Type B pancreatic cell (in vitro differentiated cells): ENCODE results near the gene LEKR1. TPM values are rescaled to one million over a fixed set of nuclear protein-coding genes. Genes with fewer than 3 reads are reported as not detected.
"Not testable (repeated sequence)": the region's sequence is repeated elsewhere in the genome, so short reads cannot be mapped to it uniquely, and the experiment has no call there.

Source experiments
- DNase-seq: peaks from one replicate; pipeline ENCODE4 v3.0.0; 2021; ENCODE audit warnings: mixed read lengths; ENCODE audit not compliant: unreplicated experiment; ENCODE audit errors: extremely low spot score
- H3K27ac Mint-ChIP-seq: 2 replicates; pipeline ENCODE4 v1.8.0; 2021; ENCODE audit warnings: mild to moderate bottlenecking, mixed read lengths
- H3K27me3 Mint-ChIP-seq: 2 replicates; pipeline ENCODE4 v1.8.0; 2021; ENCODE audit warnings: mixed read lengths
- H3K36me3 Mint-ChIP-seq: 2 replicates; pipeline ENCODE4 v1.8.0; 2021; ENCODE audit warnings: mixed read lengths
- H3K4me1 Mint-ChIP-seq: one replicate; pipeline ENCODE4 v1.8.0; 2021; ENCODE audit warnings: mixed read lengths; ENCODE audit not compliant: unreplicated experiment
- H3K4me3 Mint-ChIP-seq: 2 replicates; pipeline ENCODE4 v1.8.0; 2021; ENCODE audit warnings: mild to moderate bottlenecking, mixed read lengths
- H3K9me3 Mint-ChIP-seq: 2 replicates; pipeline ENCODE4 v1.8.0; 2021; ENCODE audit warnings: mixed read lengths
- CTCF ChIP-seq: fragments of 200-600 bp; sonication (generic); conservative IDR thresholded peaks from 2 replicates; pipeline ENCODE4 v1.5.0; 2021; ENCODE audit warnings: antibody characterized with exemption, mild to moderate bottlenecking
- total RNA-seq: library from RNA; stranded (reverse); gene quantifications from 2 replicates; pipeline ENCODE4 v1.2.1, GENCODE V29; 2021; ENCODE audit warnings: low replicate concordance

LEKR1 gene
- total RNA-seq, 1 donor from 2014 or later: 1.6 TPM

- no peak overlapping the region for H3K4me3 Mint-ChIP-seq
- H3K36me3 Mint-ChIP-seq: no peaks in the 10 kb centered on the region
- H3K27ac Mint-ChIP-seq: no peak overlapping the region
- DNase-seq: no peak
- peaks cover 6% of the 10 kb centered on the region for H3K9me3 Mint-ChIP-seq
- H3K4me1 Mint-ChIP-seq: no peaks in the 10 kb centered on the region
- H3K27me3 Mint-ChIP-seq: no peaks in the 10 kb centered on the region
- no peak for TF ChIP-seq CTCF
Observed at GRCh38 chr3:156867174-156867573, 41.0 kb downstream of the LEKR1 start.

- no peak for TF ChIP-seq CTCF
- Mint-ChIP-seq H3K9me3 (peaks cover 8% of the 10 kb centered on the region), H3K4me3 (no peak overlapping the region), H3K27ac (no peak overlapping the region), H3K27me3 (no peaks in the 10 kb centered on the region), H3K36me3 (peaks cover under 1% of the 10 kb centered on the region), H3K4me1 (no peaks in the 10 kb centered on the region)
- no peak for DNase-seq
Observed at GRCh38 chr3:156867920-156868319, 41.8 kb downstream of the LEKR1 start.

GRCh38 chr3:156873906-156874305, 47.8 kb downstream of the LEKR1 start:
- Mint-ChIP-seq H3K27me3 (no peaks in the 10 kb centered on the region), H3K4me1 (no peaks in the 10 kb centered on the region), H3K9me3 (peaks cover 18% of the 10 kb centered on the region), H3K36me3 (peaks cover 10% of the 10 kb centered on the region), H3K27ac (no peak overlapping the region), H3K4me3 (no peak overlapping the region)
- no peak for TF ChIP-seq CTCF
- no peak for DNase-seq

- not testable (repeated sequence) for H3K27ac Mint-ChIP-seq, H3K36me3 Mint-ChIP-seq, H3K4me1 Mint-ChIP-seq, H3K4me3 Mint-ChIP-seq, H3K27me3 Mint-ChIP-seq, DNase-seq
- peaks cover 19% of the 10 kb centered on the region for H3K9me3 Mint-ChIP-seq
Observed at GRCh38 chr3:156879491-156879890, 53.3 kb downstream of the LEKR1 start.

GRCh38 chr3:156885761-156886160, 59.6 kb downstream of the LEKR1 start:
- Mint-ChIP-seq H3K36me3 (no peaks in the 10 kb centered on the region), H3K4me1 (peaks cover 11% of the 10 kb centered on the region), H3K27ac (no peak overlapping the region), H3K4me3 (no peak overlapping the region), H3K9me3 (peaks cover 11% of the 10 kb centered on the region), H3K27me3 (no peaks in the 10 kb centered on the region)
- no peak for DNase-seq
- no peak for TF ChIP-seq CTCF

GRCh38 chr3:156888176-156888575, 62.0 kb downstream of the LEKR1 start:
- no peaks in the 10 kb centered on the region for H3K27me3 Mint-ChIP-seq
- H3K4me1 Mint-ChIP-seq: peaks cover 22% of the 10 kb centered on the region
- no peak overlapping the region for H3K27ac Mint-ChIP-seq

More at GRCh38 chr3:156888176-156888575, 62.0 kb downstream of the LEKR1 start:
- DNase-seq: no peak
- Mint-ChIP-seq H3K36me3 (peaks cover 6% of the 10 kb centered on the region), H3K9me3 (peaks cover 22% of the 10 kb centered on the region), H3K4me3 (no peak overlapping the region)
- no peak for TF ChIP-seq CTCF
